NCI-H1048 (cell line): ENCODE measurements around the gene PPM1F.
A peak's percentile ranks its signal among the peaks of the same experiment; 100 is the strongest.
"Not testable (repeated sequence)": the region's sequence is repeated elsewhere in the genome, so short reads cannot be mapped to it uniquely, and the experiment has no call there.

ENCODE experiments used
- DNase-seq: peaks from one replicate; lab custom pipeline; 2025; lab: John Stamatoyannopoulos, UW

Gene PPM1F

GRCh38 chr22:21939935-21940334, 12.7 kb downstream of the PPM1F start:
- DNase-seq, result not testable (repeated sequence)

GRCh38 chr22:21939461-21939913, 13.2 kb downstream of the PPM1F start:
- no peak for DNase-seq

DNA sequence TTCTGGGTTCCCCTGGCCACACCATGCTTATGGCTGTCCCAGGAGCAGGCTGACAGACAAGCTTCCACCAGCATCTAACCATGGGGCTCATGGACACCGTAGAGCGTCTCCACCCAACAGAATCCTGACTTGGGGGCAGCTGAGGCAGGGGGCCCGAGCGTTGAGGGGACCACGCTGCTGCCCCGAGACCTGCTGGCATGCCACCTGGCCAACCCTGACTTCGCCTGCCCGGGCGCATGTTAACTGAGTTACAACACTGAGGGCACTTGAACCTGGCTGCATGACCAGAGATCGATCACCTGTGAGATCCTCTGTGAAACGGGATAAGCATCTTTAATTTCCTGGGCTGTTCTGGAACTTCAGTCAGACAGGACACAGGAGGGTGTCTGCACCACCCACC, 13.7 kb downstream of the PPM1F start:
- DNase-seq, result no peak

- DNase-seq, result peak; percentile 61
Measured at GRCh38 chr22:21938071-21938822, 14.4 kb downstream of the PPM1F start.

DNA sequence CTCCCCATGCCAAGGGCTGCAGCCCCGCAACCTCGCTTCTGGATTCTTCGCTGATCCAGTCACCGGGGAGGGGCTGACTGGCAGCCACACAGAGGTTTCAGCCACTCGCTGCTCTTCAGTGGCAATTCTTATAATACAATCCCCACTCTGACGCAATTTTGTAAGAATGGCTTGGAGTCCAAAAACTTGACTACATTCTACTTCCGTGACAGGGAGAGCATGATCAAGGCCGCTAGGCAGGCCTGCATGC, 14.9 kb downstream of the PPM1F start:
- no peak for DNase-seq

- no peak for DNase-seq
Measured at GRCh38 chr22:21937041-21937820, 15.4 kb downstream of the PPM1F start.

- DNase-seq, result no peak
Measured at GRCh38 chr22:21936151-21936775, 16.4 kb downstream of the PPM1F start.

DNA sequence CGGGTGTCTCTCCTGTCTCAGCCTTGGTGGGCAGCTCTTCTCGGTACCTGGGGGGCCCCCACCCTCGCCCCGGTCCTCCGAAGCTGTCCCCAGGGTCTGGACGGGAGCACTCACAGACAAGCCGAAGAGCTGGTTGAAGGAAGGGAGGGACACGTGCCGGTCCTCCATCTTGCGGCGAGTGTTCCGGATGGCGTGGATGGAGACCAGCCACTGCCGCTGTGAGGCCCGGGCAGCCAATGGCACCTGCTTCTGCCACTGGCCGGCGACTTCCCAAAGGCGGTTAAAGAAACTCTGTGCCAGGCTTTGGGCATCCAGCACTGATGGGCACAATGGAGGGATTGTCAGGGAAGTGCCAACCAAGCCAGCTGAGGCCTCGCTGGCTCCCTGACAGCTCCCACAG, 18.7 kb downstream of the PPM1F start:
- no peak for DNase-seq

- DNase-seq, result no peak
Measured at GRCh38 chr22:21933413-21933812, 19.2 kb downstream of the PPM1F start.

DNA sequence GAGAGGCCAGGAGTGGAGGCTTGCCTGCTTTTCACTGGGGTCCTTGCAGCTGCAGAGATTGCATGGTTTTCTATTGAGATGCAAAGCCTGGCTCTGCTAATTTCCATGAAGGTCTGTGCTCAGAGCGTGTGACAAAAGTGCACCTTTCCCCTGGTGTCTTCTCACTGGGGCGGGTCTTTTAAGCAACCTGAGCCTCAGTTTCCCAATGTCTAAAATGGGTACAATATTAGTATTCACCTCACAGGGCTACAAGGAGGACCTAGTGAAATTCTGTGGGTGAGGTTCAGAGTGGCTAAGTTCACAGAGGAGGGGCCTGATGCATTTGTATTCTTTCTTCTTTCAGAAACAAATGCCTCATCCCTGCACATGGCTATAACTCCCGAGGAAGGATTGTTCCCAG, 20.3 kb downstream of the PPM1F start:
- DNase-seq, result no peak

DNA sequence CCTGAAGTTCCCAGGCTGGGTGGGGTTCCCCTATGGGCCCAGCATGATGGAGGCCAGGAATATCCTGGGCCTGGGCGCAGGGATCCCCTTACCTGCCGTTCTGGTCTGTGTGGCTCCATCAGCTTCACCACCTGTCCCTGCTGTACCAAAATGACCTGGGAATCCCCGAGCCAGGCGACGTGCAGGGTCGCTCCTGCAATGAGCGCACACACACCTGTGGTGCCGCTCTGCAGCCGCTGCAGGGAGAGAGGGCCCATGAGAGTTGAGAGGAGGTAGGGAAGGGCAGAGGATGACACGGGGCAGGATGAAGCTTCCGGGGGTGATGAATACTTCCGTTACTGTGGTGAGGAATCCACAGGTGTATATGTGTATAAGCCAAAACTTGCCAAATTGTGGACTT, 21.6 kb downstream of the PPM1F start:
- no peak for DNase-seq

- DNase-seq, result no peak
Measured at GRCh38 chr22:21929253-21929652, 23.4 kb downstream of the PPM1F start.

GRCh38 chr22:21928048-21928447, 24.6 kb downstream of the PPM1F start:
- DNase-seq, result no peak

- no peak for DNase-seq
Measured at GRCh38 chr22:21927174-21927823, 25.3 kb downstream of the PPM1F start.

DNA sequence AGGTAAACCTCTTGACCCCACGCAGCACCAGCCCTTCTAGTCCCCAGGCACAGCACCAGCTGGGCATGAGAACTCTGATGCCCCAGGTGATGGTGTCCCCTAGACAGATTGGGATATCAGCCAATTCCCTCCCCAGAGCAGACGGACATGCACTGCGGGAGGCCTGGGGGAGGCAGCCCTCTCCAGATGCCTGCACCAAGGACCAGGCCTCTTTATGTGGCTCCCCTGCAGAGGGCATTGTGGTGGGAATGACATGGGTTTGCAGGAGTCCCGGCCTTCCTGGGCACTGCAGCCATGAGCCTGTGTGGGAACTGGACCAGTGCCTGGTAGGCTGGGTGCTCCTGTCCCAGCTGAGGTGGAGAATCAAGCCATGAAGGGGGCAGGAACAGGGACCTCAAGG, 25.9 kb downstream of the PPM1F start:
- DNase-seq, result no peak

DNA sequence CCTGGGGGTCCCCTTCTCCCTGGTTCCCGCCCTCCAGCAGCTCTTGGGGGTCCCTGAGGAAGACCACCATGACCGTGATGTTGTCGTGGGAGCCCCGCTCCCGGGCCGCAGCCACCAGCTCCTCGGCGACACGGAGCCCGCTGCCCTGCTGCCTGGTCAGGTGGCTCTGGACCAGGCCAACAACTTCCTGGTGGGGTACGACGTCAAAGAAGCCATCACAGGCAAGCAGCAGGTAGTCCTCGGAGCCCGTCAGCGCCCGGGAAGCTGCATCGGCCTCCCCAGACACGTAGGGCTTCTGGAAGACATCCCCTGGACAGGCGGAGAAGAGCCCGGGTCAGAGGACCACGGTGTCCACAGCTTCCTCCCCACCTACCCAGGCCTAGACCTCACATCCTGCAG, 29.5 kb downstream of the PPM1F start:
- DNase-seq, result no peak

DNA sequence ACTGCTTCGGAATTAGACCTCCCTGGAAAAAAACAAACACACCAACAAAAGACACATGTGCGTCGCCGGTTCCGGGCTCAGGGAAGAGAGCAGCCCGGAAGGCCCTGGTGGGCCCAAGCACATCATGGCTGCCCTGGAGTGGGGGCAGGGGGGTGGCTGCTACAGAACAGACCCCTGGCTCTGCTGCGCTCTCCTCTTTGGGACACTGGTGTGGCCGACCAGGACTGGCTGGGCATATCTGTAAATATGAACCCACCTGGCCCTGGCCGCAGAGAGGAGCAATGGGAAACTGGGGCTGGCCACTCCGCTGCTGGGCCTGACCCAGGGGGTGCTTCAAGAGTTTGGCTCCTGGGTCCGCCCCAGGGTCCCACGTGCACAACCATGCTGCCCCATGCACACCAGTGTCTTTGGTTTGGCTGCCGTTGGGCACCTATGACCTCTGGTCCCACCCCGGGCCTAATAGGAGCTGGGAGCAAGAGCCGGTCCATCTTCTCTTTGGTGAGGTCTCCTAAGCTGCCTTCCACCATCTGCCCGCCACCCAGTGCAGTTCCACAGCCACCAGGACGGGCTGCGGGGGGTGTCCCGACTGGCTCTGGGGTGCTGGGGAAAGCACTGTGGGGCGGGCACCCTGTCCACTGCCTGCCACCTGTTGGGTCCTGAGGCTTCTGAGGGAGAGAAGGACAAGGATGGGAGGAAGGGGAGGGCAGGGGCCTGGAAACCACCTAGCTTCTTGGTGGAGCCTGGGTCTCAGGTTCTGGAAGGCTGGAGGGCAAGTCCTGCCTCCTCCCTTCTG, 30.1 kb downstream of the PPM1F start:
- DNase-seq, result no peak

DNA sequence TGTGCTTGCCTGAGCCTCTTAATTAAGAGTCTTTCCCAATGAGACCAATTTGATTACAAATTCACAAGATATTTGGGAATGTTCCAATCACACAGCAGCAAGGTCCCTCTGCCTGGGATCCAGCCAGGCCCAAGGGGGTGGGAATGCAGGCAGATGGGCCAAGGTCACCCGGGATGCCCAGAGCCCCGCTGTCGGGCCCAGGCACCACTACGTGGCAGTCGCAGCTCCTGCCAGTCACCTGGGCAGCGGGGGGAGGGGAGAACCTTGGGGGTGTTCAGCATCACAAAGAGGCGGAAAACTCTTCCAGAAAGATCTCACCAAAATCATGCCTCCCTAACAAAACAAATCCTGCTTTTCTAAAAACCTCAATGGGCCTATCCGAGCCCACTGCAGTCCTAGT, 30.9 kb downstream of the PPM1F start:
- no peak for DNase-seq

DNA sequence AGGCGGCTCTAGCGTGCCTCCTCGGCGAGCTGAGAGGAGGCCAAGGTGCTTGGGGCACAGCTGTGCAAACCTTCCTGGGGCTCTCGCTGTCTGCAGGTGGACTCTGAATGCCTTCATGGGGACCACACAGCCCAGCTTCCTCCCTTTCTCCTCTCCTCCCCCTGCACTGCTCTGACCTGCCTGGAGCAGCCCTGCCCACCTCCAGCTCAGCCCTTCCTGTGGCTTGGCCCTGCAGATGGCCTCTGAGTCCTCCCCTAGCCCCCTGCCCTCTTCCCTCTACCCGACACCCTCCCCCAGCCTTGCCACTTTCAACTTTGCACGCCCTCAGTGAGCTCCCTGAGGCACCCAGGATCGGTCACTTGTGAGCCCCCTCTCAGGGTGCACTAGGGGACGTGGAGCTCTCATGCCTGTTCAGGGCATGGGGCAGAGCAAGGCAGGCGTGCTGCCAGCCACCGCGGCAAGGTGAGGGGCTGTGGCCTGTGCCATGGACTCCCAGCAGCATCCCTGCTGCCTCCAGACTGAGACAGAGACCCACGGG, 31.4 kb downstream of the PPM1F start:
- DNase-seq, result no peak

DNA sequence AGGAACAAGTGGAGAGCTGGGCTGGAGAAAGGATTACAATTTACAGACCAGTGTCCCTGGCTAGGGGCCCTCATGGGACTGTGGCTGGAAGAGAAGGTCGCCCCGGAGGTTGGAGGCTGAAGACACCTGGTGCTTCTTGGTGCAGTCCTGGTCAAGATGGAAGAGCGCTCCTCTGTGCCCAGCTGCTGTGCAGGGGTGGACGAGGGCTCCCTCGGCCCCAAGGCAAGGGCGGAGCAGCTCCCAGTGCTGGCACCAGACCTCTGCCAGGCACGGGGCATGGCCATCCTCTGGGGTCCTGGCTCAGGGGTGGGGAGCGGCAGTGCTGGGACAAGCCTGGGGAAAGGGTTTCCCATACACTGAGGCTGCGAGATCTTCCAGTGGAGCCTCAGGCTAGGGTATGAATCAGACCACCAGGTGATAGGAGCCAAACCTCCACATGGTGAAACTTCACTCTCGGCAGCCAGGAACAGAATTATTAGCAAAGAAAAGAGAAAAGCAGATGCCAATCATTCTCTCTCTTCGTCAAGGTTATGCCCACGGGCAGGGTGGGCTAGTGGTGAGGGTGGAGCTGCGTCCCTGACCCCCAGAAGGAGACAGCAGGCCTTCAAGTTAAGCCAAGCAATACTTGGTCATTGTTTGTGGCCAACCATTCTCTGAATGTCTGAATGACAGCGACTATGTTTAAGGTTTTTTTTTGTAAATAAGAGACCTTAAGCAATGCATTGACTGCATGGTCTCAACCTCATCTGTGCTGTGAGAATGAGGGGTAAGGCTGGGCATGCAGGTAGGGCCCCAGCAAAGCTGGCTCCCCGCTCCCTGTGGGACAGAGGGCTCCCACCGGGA, 32.1 kb downstream of the PPM1F start:
- DNase-seq, result no peak
